ENCODE measurements around the gene MAPK10. TPM values are rescaled to one million over a fixed set of nuclear protein-coding genes. Genes with fewer than 3 reads are reported as not detected.

Gene MAPK10
- total RNA-seq, 1 donor from 2014 or later = 2.0 TPM

GRCh38 chr4:86381431-86381830 is 21.6 kb upstream of the MAPK10 start:
- Mint-ChIP-seq H3K4me1 (ENCODE audit: unreplicated experiment) (no peaks in the 10 kb centered on the region), H3K4me3 (ENCODE audit: unreplicated experiment) (no peak overlapping the region), H3K27ac (ENCODE audit: unreplicated experiment) (no peak overlapping the region), H3K36me3 (ENCODE audit: low read depth, unreplicated experiment) (peaks cover 9% of the 10 kb centered on the region), H3K27me3 (ENCODE audit: unreplicated experiment) (peaks cover 3% of the 10 kb centered on the region), H3K9me3 (ENCODE audit: unreplicated experiment) (no peaks in the 10 kb centered on the region)
- TF ChIP-seq, protein P1, sequence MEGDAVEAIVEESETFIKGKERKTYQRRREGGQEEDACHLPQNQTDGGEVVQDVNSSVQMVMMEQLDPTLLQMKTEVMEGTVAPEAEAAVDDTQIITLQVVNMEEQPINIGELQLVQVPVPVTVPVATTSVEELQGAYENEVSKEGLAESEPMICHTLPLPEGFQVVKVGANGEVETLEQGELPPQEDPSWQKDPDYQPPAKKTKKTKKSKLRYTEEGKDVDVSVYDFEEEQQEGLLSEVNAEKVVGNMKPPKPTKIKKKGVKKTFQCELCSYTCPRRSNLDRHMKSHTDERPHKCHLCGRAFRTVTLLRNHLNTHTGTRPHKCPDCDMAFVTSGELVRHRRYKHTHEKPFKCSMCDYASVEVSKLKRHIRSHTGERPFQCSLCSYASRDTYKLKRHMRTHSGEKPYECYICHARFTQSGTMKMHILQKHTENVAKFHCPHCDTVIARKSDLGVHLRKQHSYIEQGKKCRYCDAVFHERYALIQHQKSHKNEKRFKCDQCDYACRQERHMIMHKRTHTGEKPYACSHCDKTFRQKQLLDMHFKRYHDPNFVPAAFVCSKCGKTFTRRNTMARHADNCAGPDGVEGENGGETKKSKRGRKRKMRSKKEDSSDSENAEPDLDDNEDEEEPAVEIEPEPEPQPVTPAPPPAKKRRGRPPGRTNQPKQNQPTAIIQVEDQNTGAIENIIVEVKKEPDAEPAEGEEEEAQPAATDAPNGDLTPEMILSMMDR (IDR thresholded peaks at IDR 0.05; ENCODE audit: unreplicated experiment) = no peak
- DNase-seq (ENCODE audit: low spot score) = no peak

DNA sequence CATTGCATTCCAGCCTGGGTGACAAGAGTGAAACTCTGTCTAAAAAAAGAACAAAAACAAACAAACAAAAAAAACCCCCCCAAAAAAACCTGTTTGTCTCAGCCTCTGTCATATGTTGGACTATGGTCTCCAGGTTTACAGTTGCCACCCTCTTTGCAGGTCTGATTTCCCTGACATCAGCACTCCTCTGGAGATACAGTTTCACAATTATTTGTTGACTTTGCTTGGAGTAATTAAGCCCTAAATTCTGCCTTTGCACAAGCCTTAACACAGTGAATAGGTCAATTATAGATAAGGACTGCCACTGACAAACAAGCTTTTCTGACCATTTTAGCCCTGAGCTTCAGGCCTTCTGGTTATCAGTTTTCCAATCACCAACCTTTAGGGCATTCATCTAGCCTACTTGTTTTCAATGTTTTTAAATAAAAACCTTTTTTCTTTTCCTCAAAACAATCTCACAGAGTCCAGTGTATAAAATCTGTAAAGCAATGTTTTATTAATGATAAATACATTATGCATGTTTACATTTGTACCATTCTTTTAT is 20.4 kb upstream of the MAPK10 start:
- peaks cover 9% of the 10 kb centered on the region for H3K36me3 Mint-ChIP-seq (ENCODE audit: low read depth, unreplicated experiment)
- H3K9me3 Mint-ChIP-seq (ENCODE audit: unreplicated experiment) = no peaks in the 10 kb centered on the region
- TF ChIP-seq, protein P1 (IDR thresholded peaks at IDR 0.05; ENCODE audit: unreplicated experiment) = no peak
- no peak overlapping the region for H3K4me3 Mint-ChIP-seq (ENCODE audit: unreplicated experiment)
- no peaks in the 10 kb centered on the region for H3K4me1 Mint-ChIP-seq (ENCODE audit: unreplicated experiment)
- DNase-seq (ENCODE audit: low spot score) = no peak
- H3K27me3 Mint-ChIP-seq (ENCODE audit: unreplicated experiment) = peaks cover 3% of the 10 kb centered on the region
- H3K27ac Mint-ChIP-seq (ENCODE audit: unreplicated experiment) = no peak overlapping the region

DNA sequence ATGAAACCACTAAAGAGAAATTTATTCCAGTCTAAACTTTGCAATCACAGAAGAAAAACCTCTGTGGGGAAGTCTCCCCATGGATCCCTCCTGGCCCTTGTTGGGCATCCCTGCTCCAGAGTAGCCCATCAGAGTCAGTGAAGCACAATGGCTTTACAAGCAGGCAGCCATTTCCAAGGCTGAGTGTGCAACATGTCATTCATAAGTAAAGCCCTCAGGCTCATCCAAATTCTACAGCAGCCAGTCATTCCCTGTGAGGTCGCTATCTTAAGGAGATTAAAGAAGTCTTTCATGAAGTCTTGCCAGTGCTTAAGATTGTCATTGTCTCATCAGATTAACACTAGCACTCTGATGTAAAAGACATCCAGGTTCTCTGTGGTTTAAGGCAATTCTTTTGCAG is 17.0 kb upstream of the MAPK10 start:
- Mint-ChIP-seq H3K36me3 (ENCODE audit: low read depth, unreplicated experiment) (peaks cover 10% of the 10 kb centered on the region), H3K27ac (ENCODE audit: unreplicated experiment) (no peak overlapping the region), H3K9me3 (ENCODE audit: unreplicated experiment) (peaks cover 2% of the 10 kb centered on the region), H3K4me1 (ENCODE audit: unreplicated experiment) (no peaks in the 10 kb centered on the region), H3K4me3 (ENCODE audit: unreplicated experiment) (no peak overlapping the region), H3K27me3 (ENCODE audit: unreplicated experiment) (peaks cover 7% of the 10 kb centered on the region)
- TF ChIP-seq, protein P1 (IDR thresholded peaks at IDR 0.05; ENCODE audit: unreplicated experiment) = no peak
- no peak for DNase-seq (ENCODE audit: low spot score)

DNA sequence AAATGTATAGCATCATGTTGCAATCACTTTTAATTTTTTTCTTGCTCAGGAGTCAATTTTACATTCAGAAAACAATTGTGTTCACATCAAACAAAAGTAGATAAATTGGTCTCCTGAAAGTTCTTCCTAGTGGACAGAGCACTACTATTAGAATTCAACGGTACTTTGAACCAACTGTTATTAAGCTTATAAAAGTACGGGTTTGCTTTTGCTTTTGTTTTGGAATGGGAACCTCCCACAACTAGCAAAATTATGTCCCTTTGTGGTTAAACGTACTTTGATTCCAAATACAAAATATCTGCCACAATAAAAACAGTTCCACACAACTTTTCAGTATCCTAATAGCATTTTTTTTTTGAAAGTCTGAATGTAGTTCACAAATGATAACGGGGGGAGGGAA is 8.6 kb upstream of the MAPK10 start:
- no peak for DNase-seq (ENCODE audit: low spot score)
- H3K4me3 Mint-ChIP-seq (ENCODE audit: unreplicated experiment) = no peak overlapping the region
- H3K36me3 Mint-ChIP-seq (ENCODE audit: low read depth, unreplicated experiment) = peaks cover 3% of the 10 kb centered on the region
- TF ChIP-seq, protein P1 (IDR thresholded peaks at IDR 0.05; ENCODE audit: unreplicated experiment) = no peak
- no peaks in the 10 kb centered on the region for H3K4me1 Mint-ChIP-seq (ENCODE audit: unreplicated experiment)
- H3K27ac Mint-ChIP-seq (ENCODE audit: unreplicated experiment) = no peak overlapping the region
- H3K9me3 Mint-ChIP-seq (ENCODE audit: unreplicated experiment) = peaks cover 7% of the 10 kb centered on the region
- peaks cover 4% of the 10 kb centered on the region for H3K27me3 Mint-ChIP-seq (ENCODE audit: unreplicated experiment)

DNA sequence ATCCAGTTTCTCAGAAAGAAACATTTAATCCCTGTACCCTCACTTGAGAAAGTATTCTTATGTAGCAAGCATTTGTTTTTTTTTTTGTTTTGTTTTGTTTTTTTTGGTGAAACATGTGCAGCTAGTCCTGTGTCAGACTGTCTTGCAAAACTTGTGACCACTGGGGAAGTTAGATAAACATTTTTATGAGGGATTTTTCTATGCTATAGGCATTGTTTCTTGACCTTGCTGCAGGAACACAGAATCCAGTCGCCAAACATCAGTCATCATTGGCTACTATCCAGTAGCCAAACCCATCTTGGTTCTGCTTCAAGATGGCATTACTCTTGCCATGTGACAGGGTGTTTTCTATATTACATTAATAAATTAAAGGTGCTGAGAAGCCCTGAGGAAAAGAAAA is 7.7 kb upstream of the MAPK10 start:
- Mint-ChIP-seq H3K27ac (ENCODE audit: unreplicated experiment) (no peak overlapping the region), H3K9me3 (ENCODE audit: unreplicated experiment) (peaks cover 7% of the 10 kb centered on the region), H3K4me3 (ENCODE audit: unreplicated experiment) (no peak overlapping the region), H3K27me3 (ENCODE audit: unreplicated experiment) (peaks cover 4% of the 10 kb centered on the region), H3K36me3 (ENCODE audit: low read depth, unreplicated experiment) (peaks cover 3% of the 10 kb centered on the region), H3K4me1 (ENCODE audit: unreplicated experiment) (no peaks in the 10 kb centered on the region)
- no peak for DNase-seq (ENCODE audit: low spot score)
- TF ChIP-seq, protein P1 (IDR thresholded peaks at IDR 0.05; ENCODE audit: unreplicated experiment) = no peak
